ENCODE data around the gene RGS16.

RGS16 gene

DNA sequence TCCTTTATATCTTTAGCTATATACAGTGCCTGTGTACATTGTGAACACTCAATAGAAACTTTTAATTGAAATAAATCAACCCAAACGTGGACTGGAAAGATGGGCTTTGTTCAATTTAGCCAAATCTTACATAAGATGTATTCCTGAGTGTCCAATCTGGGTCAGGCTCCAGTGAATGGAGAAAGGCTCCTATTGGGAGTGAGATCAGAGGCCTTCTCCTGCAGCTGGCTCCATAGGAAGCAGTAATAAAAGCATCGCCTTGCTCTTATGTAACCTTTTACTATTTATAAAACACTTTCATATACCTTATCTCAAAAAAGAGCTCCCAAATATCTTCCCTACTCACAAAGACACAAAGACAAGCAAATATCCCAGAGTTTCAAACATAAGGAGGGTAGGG lies 24.9 kb upstream of the RGS16 start:
- Histone ChIP-seq H3K4me1 (ENCODE audit: insufficient read depth, low read length) (peaks cover 43% of the 10 kb centered on the region), H3K27me3 (ENCODE audit: insufficient read depth, low read length) (no peaks in the 10 kb centered on the region), H3K9ac (ENCODE audit: low read depth, low read length) (no peak overlapping the region), H3K36me3 (ENCODE audit: insufficient read depth, low read length) (no peaks in the 10 kb centered on the region), H3K4me3 (ENCODE audit: low read length) (no peak overlapping the region), H3K9me3 (ENCODE audit: insufficient read depth, low read depth, low read length) (no peaks in the 10 kb centered on the region), H3K27ac (ENCODE audit: low read depth, low read length) (no peak overlapping the region)
- WGBS: 84% methylated on average over 2 of the region's 2 CpGs

- 100% methylated on average over 1 of the region's 1 CpG for WGBS
- Histone ChIP-seq H3K4me1 (ENCODE audit: insufficient read depth, low read length) (peaks cover 39% of the 10 kb centered on the region), H3K9ac (ENCODE audit: low read depth, low read length) (no peak overlapping the region), H3K4me3 (ENCODE audit: low read length) (no peak overlapping the region), H3K27ac (ENCODE audit: low read depth, low read length) (no peak overlapping the region), H3K27me3 (ENCODE audit: insufficient read depth, low read length) (no peaks in the 10 kb centered on the region), H3K36me3 (ENCODE audit: insufficient read depth, low read length) (no peaks in the 10 kb centered on the region), H3K9me3 (ENCODE audit: insufficient read depth, low read depth, low read length) (no peaks in the 10 kb centered on the region)
Observed at GRCh38 chr1:182628657-182629056, 24.5 kb upstream of the RGS16 start.

DNA sequence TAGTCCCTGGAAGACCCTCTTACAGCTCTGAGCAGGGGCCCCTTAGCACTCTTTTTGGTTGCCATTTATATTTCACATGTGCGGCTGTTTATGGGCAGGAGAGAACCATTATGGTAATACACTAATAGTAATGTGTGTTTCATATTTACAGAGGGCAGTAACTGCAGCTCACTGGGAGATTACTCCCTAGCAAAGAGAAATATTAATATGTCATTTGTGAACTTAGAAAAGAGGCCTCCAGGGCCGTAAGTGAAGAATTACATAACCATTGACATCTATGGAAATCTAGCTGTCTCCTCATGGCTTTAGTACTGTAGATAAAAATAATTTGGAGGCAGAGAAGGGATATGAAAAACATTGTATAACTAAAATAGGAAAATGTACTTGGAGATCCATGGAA lies 23.4 kb upstream of the RGS16 start:
- H3K27ac ChIP-seq (ENCODE audit: low read depth, low read length): no peak overlapping the region
- no peak overlapping the region for H3K9ac ChIP-seq (ENCODE audit: low read depth, low read length)
- no peak overlapping the region for H3K4me3 ChIP-seq (ENCODE audit: low read length)
- peaks cover 34% of the 10 kb centered on the region for H3K4me1 ChIP-seq (ENCODE audit: insufficient read depth, low read length)
- H3K27me3 ChIP-seq (ENCODE audit: insufficient read depth, low read length): no peaks in the 10 kb centered on the region
- no peaks in the 10 kb centered on the region for H3K9me3 ChIP-seq (ENCODE audit: insufficient read depth, low read depth, low read length)
- 100% methylated on average over 1 of the region's 2 CpGs for whole genome bisulfite sequencing
- H3K36me3 ChIP-seq (ENCODE audit: insufficient read depth, low read length): no peaks in the 10 kb centered on the region

DNA sequence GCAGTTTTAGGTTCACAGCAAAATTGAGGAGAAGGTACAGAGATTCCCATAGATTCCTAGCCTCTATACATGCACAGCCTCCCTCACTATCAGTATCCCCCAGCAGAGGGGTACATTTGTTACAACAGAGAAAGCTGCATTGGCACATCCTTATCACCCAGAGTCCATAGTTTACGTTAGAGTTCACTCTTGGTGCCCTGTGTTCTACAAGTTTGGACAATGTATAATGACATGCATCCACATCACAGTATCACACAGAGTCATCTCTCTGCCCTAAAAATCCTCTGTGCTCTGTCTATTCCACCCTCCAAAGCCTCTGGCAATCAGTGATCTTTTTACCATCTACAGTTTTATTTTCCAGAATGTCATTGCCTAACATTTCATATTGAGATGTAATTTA lies 22.3 kb upstream of the RGS16 start:
- Histone ChIP-seq H3K36me3 (ENCODE audit: insufficient read depth, low read length) (no peaks in the 10 kb centered on the region), H3K27ac (ENCODE audit: low read depth, low read length) (no peak overlapping the region), H3K4me1 (ENCODE audit: insufficient read depth, low read length) (peaks cover 34% of the 10 kb centered on the region), H3K9me3 (ENCODE audit: insufficient read depth, low read depth, low read length) (no peaks in the 10 kb centered on the region), H3K9ac (ENCODE audit: low read depth, low read length) (no peak overlapping the region), H3K27me3 (ENCODE audit: insufficient read depth, low read length) (no peaks in the 10 kb centered on the region), H3K4me3 (ENCODE audit: low read length) (no peak overlapping the region)
- 84% methylated on average over 1 of the region's 1 CpG for WGBS

GRCh38 chr1:182625719-182626504 lies 21.7 kb upstream of the RGS16 start:
- Histone ChIP-seq H3K9ac (ENCODE audit: low read depth, low read length) (no peak overlapping the region), H3K9me3 (ENCODE audit: insufficient read depth, low read depth, low read length) (no peaks in the 10 kb centered on the region), H3K27ac (ENCODE audit: low read depth, low read length) (no peak overlapping the region), H3K4me3 (ENCODE audit: low read length) (no peak overlapping the region), H3K27me3 (ENCODE audit: insufficient read depth, low read length) (no peaks in the 10 kb centered on the region), H3K4me1 (ENCODE audit: insufficient read depth, low read length) (peaks cover 31% of the 10 kb centered on the region), H3K36me3 (ENCODE audit: insufficient read depth, low read length) (no peaks in the 10 kb centered on the region)
- 58% methylated on average over 1 of the region's 1 CpG for WGBS

GRCh38 chr1:182625024-182625423 lies 20.8 kb upstream of the RGS16 start:
- H3K9me3 ChIP-seq (ENCODE audit: insufficient read depth, low read depth, low read length): no peaks in the 10 kb centered on the region
- no peak overlapping the region for H3K27ac ChIP-seq (ENCODE audit: low read depth, low read length)
- WGBS: 89% methylated on average over 2 of the region's 3 CpGs
- H3K9ac ChIP-seq (ENCODE audit: low read depth, low read length): no peak overlapping the region
- H3K4me1 ChIP-seq (ENCODE audit: insufficient read depth, low read length): peaks cover 22% of the 10 kb centered on the region
- no peaks in the 10 kb centered on the region for H3K36me3 ChIP-seq (ENCODE audit: insufficient read depth, low read length)
- no peak overlapping the region for H3K4me3 ChIP-seq (ENCODE audit: low read length)
- no peaks in the 10 kb centered on the region for H3K27me3 ChIP-seq (ENCODE audit: insufficient read depth, low read length)

DNA sequence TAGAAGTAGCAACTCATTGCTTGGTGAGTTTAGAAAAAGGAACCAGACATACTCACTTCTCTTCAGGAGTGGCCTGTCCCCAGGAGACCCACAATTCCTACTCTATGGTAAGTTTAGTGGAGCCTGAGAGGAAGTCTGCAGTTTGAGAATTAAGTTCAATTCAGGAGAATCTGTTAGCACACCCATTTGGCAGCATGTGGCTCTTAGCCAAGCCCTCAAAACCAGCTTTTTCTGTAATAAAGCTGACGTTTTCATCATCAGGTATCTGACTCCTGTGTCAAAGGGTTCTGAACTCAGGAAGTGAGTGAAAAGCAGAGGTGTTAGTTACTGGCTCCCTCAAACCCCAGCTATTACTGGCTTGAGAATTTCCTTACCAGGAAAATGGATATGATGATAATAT lies 20.4 kb upstream of the RGS16 start:
- peaks cover 17% of the 10 kb centered on the region for H3K4me1 ChIP-seq (ENCODE audit: insufficient read depth, low read length)

GRCh38 chr1:182622901-182623528 lies 18.8 kb upstream of the RGS16 start:
- 82% methylated on average over 6 of the region's 6 CpGs for WGBS
- peaks cover 21% of the 10 kb centered on the region for H3K4me1 ChIP-seq (ENCODE audit: insufficient read depth, low read length)
- no peak overlapping the region for H3K9ac ChIP-seq (ENCODE audit: low read depth, low read length)
- no peak overlapping the region for H3K4me3 ChIP-seq (ENCODE audit: low read length)
- no peaks in the 10 kb centered on the region for H3K36me3 ChIP-seq (ENCODE audit: insufficient read depth, low read length)
- no peak overlapping the region for H3K27ac ChIP-seq (ENCODE audit: low read depth, low read length)
- H3K9me3 ChIP-seq (ENCODE audit: insufficient read depth, low read depth, low read length): no peaks in the 10 kb centered on the region
- H3K27me3 ChIP-seq (ENCODE audit: insufficient read depth, low read length): 0 out of 2 replicates have a peak, but pooled peaks cover 4% of the 10 kb centered on the region

More for the DNA sequence above, 20.4 kb upstream of the RGS16 start:
- H3K4me3 ChIP-seq (ENCODE audit: low read length): no peak overlapping the region
- H3K27ac ChIP-seq (ENCODE audit: low read depth, low read length): no peak overlapping the region
- 83% methylated on average over 1 of the region's 1 CpG for WGBS
- H3K9me3 ChIP-seq (ENCODE audit: insufficient read depth, low read depth, low read length): no peaks in the 10 kb centered on the region
- no peaks in the 10 kb centered on the region for H3K36me3 ChIP-seq (ENCODE audit: insufficient read depth, low read length)
- H3K9ac ChIP-seq (ENCODE audit: low read depth, low read length): no peak overlapping the region
- no peaks in the 10 kb centered on the region for H3K27me3 ChIP-seq (ENCODE audit: insufficient read depth, low read length)

DNA sequence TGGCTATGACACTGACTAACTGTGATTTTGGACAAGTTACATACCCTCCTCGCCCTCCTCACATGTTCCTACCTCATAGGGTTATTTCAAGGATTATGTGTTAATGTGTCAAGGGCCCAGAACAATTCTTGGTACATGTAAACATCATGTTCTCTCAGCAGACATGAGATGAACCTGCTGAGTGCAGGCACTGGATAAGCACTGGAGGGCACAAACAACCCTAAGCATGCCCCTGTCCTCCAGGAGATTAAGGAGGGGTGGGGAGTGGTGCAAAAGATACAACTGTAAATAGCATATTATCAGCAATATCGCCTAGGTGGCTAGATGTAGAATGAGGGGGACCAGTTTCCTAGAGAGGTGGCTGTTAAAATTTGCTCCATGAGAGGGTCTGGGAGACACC lies 17.7 kb upstream of the RGS16 start:
- peaks cover 32% of the 10 kb centered on the region for H3K4me1 ChIP-seq (ENCODE audit: insufficient read depth, low read length)
- 100% methylated on average over 2 of the region's 2 CpGs for WGBS

DNA sequence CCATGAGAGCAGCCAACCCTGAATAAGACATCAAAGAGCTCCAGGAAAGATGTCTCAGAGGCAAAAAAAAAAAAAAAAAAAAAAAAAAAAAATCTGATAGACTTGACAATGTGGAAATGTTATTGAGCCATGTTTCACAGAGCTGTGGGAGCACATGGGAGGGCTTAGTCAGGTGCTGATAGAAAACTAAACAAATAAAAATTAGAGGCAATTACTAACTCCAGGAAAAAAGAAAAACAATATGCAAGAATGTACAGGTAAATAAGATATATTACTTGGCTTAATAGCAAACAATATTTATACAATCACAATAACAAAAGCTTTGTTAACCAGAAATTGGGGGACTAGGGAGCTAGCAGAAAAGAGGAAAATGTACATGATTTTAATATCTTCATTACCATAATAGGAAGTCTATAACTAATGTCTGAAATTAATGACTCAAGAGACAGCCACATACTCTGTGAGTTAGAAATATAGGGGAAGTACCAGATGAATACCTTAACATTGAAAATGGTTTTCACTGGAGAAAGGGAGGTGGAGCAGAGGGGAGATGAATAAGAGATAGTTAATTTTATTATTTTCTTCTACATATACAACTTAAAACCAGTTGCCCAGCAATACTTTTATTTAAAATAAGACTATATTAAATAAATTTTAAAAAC lies 16.9 kb upstream of the RGS16 start:
- Histone ChIP-seq H3K4me1 (ENCODE audit: insufficient read depth, low read length) (peaks cover 34% of the 10 kb centered on the region), H3K4me3 (ENCODE audit: low read length) (no peak overlapping the region), H3K9me3 (ENCODE audit: insufficient read depth, low read depth, low read length) (no peaks in the 10 kb centered on the region), H3K36me3 (ENCODE audit: insufficient read depth, low read length) (no peaks in the 10 kb centered on the region), H3K27ac (ENCODE audit: low read depth, low read length) (no peak overlapping the region), H3K27me3 (ENCODE audit: insufficient read depth, low read length) (peaks cover 16% of the 10 kb centered on the region; the same call in 1 of the 2 replicates), H3K9ac (ENCODE audit: low read depth, low read length) (no peak overlapping the region)

More for the DNA sequence above, 17.7 kb upstream of the RGS16 start:
- Histone ChIP-seq H3K27me3 (ENCODE audit: insufficient read depth, low read length) (peaks cover 9% of the 10 kb centered on the region; the same call in 1 of the 2 replicates), H3K36me3 (ENCODE audit: insufficient read depth, low read length) (no peaks in the 10 kb centered on the region), H3K9me3 (ENCODE audit: insufficient read depth, low read depth, low read length) (no peaks in the 10 kb centered on the region), H3K9ac (ENCODE audit: low read depth, low read length) (no peak overlapping the region), H3K4me3 (ENCODE audit: low read length) (no peak overlapping the region), H3K27ac (ENCODE audit: low read depth, low read length) (no peak overlapping the region)

DNA sequence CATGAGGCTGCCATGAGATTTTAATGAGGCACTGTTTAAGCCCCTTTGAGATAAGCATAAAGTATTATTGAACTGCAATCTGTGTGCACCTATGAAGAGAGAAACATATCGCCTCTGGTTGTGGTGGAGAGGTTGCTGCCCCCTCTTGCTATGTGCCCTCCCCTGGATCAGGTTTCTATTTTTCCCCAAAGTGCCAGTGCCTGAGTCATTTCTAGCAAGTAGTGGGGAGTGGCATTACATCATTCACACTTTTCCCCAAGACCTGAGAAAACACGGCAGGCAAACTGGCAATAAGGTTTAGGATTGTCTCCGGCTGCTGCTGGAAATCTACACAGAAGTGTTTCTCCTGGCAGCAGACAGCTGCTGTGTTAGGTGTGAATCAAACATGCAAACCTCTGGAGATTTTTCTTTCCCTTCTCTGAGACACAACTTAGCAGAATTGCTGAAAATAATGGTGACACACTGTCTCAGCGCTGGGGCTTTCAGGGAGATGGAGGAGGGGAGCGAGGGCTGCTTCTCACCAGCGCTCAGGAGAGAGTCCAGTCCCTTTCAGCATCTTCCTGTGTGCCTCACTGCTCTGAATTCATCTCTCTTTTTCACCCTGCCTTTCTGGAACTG lies 13.7 kb upstream of the RGS16 start:
- Histone ChIP-seq H3K27me3 (ENCODE audit: insufficient read depth, low read length) (peaks cover 48% of the 10 kb centered on the region), H3K4me1 (ENCODE audit: insufficient read depth, low read length) (peaks cover 51% of the 10 kb centered on the region), H3K27ac (ENCODE audit: low read depth, low read length) (no peak overlapping the region), H3K36me3 (ENCODE audit: insufficient read depth, low read length) (no peaks in the 10 kb centered on the region), H3K9me3 (ENCODE audit: insufficient read depth, low read depth, low read length) (no peaks in the 10 kb centered on the region), H3K4me3 (ENCODE audit: low read length) (no peak overlapping the region), H3K9ac (ENCODE audit: low read depth, low read length) (no peak overlapping the region)
- WGBS: 34% methylated on average over 6 of the region's 6 CpGs

All from HUES64 (cell line).